Sigmoid colon (tissue), 7 donors: Measurements from ENCODE around the gene BCCIP. TPM values are rescaled to one million over a fixed set of nuclear protein-coding genes. Genes with fewer than 3 reads are reported as not detected.

Source experiments
- DNase-seq: peaks from one replicate; pipeline ENCODE4 v3.0.0-alpha.2; 2019
- H3K27ac ChIP-seq, 4 donors: fragments of 200-600 bp; sonication (generic); one replicate each; pipeline ENCODE4 v1.5.1; 2016 to 2019; ENCODE audit warnings: mild to moderate bottlenecking in 1 of 4
- H3K27me3 ChIP-seq, 3 donors: fragments of 200-600 bp; sonication (generic); one replicate each; pipeline ENCODE4 v1.5.1; 2019; ENCODE audit warnings: mild to moderate bottlenecking in 1 of 3
- H3K36me3 ChIP-seq, 4 donors: fragments of 200-600 bp; sonication (generic); one replicate each; pipeline ENCODE4 v1.5.1; 2016 to 2019
- H3K4me1 ChIP-seq, 4 donors: fragments of 200-600 bp; sonication (generic); one replicate each; pipeline ENCODE4 v1.5.1; 2017 to 2019
- H3K4me3 ChIP-seq, 4 donors: fragments of 200-600 bp; sonication (generic); one replicate each; pipeline ENCODE4 v1.5.1; 2017 to 2019; ENCODE audit warnings: mild to moderate bottlenecking in 2 of 4, moderate library complexity in 1 of 4
- H3K9me3 ChIP-seq, 4 donors: fragments of 200-600 bp in 3 of 4; sonication (generic) in 3 of 4; one replicate each; pipeline versions ENCODE4 v1.5.1 to v1.6.1; 2013 to 2019
- EP300 ChIP-seq, 4 donors: sonication (generic); formaldehyde crosslinking; IDR thresholded peaks; one replicate each; pipeline ENCODE4 v1.6.1; 2017; ENCODE audit warnings: antibody characterized with exemption in 4 of 4
- POLR2A ChIP-seq, 2 donors: fragments of 450-650 bp; IDR thresholded peaks; one replicate each; pipeline ENCODE4 v1.6.1; 2016; ENCODE audit warnings: antibody characterized with exemption in 2 of 2, mild to moderate bottlenecking in 2 of 2, moderate library complexity in 2 of 2
- POLR2AphosphoS5 ChIP-seq, 4 donors: sonication (generic); formaldehyde crosslinking; IDR thresholded peaks; one replicate each; pipeline ENCODE4 v1.6.1; 2017; ENCODE audit warnings: antibody characterized with exemption in 4 of 4
- WGBS, 2 donors: extraction: QIAGEN DNeasy Blood & Tissue Kit; methylation state at CpG; one replicate each; pipeline ENCODE4 v1.1.7; 2013; 5-methylcytosine and 5-hydroxymethylcytosine counted together
- intact Hi-C: fragments of 100-400 bp; cut with DNase I; formaldehyde crosslinking; loops from one replicate; pipeline ENCODE4 v1.15.1; 2023
- polyA plus RNA-seq, 3 donors: library from polyadenylated mRNA; stranded (reverse); fragments of 200-250 nt; gene quantifications; one replicate each; pipeline ENCODE4 v1.2.3, GENCODE V29; 2013
- total RNA-seq, 4 donors: library from RNA; depleted of rRNA; stranded (reverse); fragments of >200 nt; gene quantifications; one replicate each; pipeline ENCODE4 v1.1.0, GENCODE V29; 2016
- TF ChIP-seq, protein P1 (sequence below), 4 experiments: fragments of 450-650 bp in 3 of 4; fragments of 200-600 bp in 1 of 4; IDR thresholded peaks; one replicate each; pipeline ENCODE4 v1.5.1; 2016 to 2019; ENCODE audit warnings: antibody characterized with exemption in 4 of 4, mild to moderate bottlenecking in 3 of 4, moderate library complexity in 2 of 4
- donor health status: healthy with polysubstance abuse.
- donor health status: Bipolar disorder and iron deficiency.
- donor health status: healthy.

BCCIP gene
- total RNA-seq (10 to 100 TPM; 37.7 to 54.9 (median 45.8) TPM), polyA plus RNA-seq (10 to 100 TPM; 46.8 to 61.4 (median 52.7) TPM)

DNA sequence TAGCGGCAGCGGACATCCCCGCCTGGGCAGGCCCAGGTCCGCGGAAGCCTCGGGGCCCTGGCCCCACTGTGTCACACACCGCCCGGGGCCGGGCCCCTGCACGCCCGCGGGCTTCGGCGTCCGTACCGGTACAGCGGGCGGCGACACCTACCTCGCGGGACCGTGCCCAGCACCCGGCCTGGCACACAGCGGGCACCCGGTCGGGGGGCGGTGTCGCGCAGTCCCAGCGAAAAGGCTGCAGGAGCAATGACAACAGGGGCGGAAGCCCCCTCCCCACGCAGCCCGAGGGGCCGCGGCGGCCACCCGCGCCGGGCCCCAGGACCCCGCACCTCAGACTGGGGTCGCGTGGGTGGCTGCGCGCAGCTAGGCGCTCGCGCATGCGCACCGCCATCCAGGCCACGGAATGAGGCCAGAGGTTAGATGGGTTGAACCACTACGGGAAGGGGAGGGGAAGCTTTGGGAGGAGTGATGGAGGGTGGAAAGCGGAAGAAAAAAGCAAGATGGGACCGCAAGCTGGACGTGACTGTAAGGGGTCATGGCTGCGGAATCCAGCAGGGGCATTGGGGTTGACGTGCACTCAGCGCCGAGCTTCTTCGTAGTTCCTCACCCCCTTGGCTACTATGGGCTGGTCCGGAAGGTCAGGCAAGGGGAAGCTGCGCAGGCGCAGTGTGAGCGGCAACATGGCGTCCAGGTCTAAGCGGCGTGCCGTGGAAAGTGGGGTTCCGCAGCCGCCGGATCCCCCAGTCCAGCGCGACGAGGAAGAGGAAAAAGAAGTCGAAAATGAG, at the start of gene BCCIP, which contains the start of gene UROS:
Gene BCCIP (plus strand): TSS at position 669 of the 785 bp plus-strand sequence. CDS start 12 bp downstream, at position 681.
Gene UROS (minus strand): TSS at position 381 of the 785 bp plus-strand sequence. CDS start 6,759 bp downstream, outside the sequence.
- intact Hi-C loops, result loop anchor here (5.0 to 10.0 kb wide), 3 partner anchors 101 to 1018 kb away; partner anchors contain the start of gene ABRAXAS2
- no peaks in the 10 kb centered on the region for H3K9me3 ChIP-seq
- H3K27ac ChIP-seq, result peak within 1 kb of the TSS; percentile 80 to 91 (median 88)
- DNase-seq, result peak; percentile 95
- peaks cover 0 to 20% (median 3%) of the 10 kb centered on the region in 4 donors for H3K36me3 ChIP-seq
- H3K4me3 ChIP-seq, result peak within 1 kb of the TSS; percentile 91 to 97 (median 93)
- TF ChIP-seq, protein P1, sequence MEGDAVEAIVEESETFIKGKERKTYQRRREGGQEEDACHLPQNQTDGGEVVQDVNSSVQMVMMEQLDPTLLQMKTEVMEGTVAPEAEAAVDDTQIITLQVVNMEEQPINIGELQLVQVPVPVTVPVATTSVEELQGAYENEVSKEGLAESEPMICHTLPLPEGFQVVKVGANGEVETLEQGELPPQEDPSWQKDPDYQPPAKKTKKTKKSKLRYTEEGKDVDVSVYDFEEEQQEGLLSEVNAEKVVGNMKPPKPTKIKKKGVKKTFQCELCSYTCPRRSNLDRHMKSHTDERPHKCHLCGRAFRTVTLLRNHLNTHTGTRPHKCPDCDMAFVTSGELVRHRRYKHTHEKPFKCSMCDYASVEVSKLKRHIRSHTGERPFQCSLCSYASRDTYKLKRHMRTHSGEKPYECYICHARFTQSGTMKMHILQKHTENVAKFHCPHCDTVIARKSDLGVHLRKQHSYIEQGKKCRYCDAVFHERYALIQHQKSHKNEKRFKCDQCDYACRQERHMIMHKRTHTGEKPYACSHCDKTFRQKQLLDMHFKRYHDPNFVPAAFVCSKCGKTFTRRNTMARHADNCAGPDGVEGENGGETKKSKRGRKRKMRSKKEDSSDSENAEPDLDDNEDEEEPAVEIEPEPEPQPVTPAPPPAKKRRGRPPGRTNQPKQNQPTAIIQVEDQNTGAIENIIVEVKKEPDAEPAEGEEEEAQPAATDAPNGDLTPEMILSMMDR (IDR thresholded peaks at IDR 0.05), result no peak
- TF ChIP-seq POLR2A (IDR thresholded peaks at IDR 0.05) (peak; percentile 15 to 25), EP300 (IDR thresholded peaks at IDR 0.05) (no peak), POLR2AphosphoS5 (IDR thresholded peaks at IDR 0.05) (peak; percentile 67 to 89 (median 80))
- peaks cover 0 to 37% (median 31%) of the 10 kb centered on the region in 4 donors for H3K4me1 ChIP-seq
- H3K27me3 ChIP-seq, result no peaks in the 10 kb centered on the region
- WGBS, 2 donors, result 0% methylated on average over 74 of the region's 74 CpGs

DNA sequence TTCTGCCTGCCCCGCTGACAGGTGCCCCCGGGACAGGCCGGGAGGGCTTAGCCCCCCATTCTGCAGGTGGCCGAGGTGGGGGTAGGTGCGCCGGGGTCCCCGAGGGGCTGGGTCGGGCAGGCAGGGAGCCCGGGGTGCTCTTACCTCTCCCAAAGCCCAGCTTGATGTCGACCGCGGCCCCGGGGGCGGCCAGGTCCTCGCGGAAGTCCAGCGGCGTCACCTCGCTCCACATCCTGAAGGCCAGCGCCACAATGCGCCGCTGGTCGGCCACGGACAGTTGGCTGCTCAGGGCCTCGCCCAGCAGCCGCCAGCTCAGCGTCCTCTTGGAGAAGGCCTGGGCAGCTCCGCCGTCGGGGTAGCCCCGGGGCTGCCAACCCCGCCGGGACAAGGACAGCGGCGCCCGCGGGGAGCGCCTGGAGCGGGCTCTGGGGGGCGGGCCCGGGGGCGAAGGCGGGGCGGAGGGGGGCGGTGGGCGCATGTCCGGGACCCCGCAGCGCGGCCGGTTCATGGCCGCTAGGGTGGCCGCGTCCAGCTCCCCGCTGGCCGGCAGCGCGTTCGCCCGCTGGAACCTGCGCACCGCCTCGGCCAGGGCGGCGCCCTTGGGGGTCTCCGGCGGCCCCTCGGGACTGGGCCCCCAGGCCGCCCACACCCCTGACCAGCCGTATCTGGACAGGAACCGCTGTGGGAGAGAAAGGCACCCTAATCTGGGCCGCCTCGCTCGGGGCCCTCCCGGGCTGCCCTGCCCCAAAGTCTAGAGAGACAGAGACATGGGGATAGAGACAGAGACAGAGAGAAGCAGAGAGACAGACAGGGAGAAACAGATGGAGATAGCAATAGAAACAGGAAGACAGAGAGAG, 49.4 kb upstream of the BCCIP start:
- no peak for TF ChIP-seq EP300 (IDR thresholded peaks at IDR 0.05)
- TF ChIP-seq, protein P1 (IDR thresholded peaks at IDR 0.05), result no peak
- no peak for TF ChIP-seq POLR2AphosphoS5 (IDR thresholded peaks at IDR 0.05)
- TF ChIP-seq POLR2A (IDR thresholded peaks at IDR 0.05), result no peak
- intact Hi-C loops, result no loop called here
- Histone ChIP-seq H3K36me3 (no peaks in the 10 kb centered on the region), H3K9me3 (no peaks in the 10 kb centered on the region), H3K4me1 (peaks cover 0 to 6% (median 5%) of the 10 kb centered on the region in 4 donors), H3K27me3 (no peaks in the 10 kb centered on the region), H3K4me3 (peak overlapping the region in 2 of 4 donors; percentile 17 to 32), H3K27ac (no peak overlapping the region)
- no peak for DNase-seq
- WGBS, 2 donors, result 79 to 88% methylated on average over 75 of the region's 75 CpGs

DNA sequence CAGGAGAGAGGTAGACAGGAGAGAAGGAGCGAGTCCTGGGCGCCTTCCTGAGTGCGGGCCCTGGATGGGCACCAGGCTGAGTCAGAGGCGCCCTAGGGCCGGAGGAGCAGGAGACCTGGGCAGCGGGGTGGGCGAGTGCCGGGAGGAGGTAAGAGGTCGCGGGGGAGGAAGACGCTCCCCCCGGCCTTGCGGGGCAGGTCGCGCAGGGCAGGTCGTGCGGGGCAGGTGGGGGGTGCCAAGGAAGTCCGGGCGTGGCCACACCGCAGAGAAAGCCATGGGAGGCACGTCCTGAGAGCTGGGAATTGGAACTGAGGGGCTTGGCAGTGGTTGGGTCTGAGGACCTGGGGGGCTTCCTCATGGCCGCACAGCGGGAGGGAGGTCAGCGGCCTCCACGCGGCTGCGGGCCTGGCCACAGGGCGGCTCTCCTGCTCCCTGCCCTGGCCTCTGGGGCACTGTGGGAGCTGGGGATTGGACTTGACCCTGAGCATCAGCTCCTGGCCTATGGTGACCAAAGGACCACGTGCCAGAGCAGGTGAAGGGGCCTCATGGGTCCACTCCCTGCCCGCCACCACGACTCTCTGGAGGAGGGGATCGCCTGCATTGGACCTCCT, 48.7 kb upstream of the BCCIP start:
- intact Hi-C loops, result no loop called here
- Histone ChIP-seq H3K4me3 (no peak overlapping the region), H3K27ac (no peak overlapping the region), H3K27me3 (no peaks in the 10 kb centered on the region), H3K9me3 (no peaks in the 10 kb centered on the region), H3K36me3 (no peaks in the 10 kb centered on the region), H3K4me1 (no peaks in the 10 kb centered on the region)
- no peak for DNase-seq
- no peak for TF ChIP-seq POLR2A (IDR thresholded peaks at IDR 0.05)
- no peak for TF ChIP-seq POLR2AphosphoS5 (IDR thresholded peaks at IDR 0.05)
- 90 to 92% methylated on average over 32 of the region's 32 CpGs for WGBS, 2 donors

DNA sequence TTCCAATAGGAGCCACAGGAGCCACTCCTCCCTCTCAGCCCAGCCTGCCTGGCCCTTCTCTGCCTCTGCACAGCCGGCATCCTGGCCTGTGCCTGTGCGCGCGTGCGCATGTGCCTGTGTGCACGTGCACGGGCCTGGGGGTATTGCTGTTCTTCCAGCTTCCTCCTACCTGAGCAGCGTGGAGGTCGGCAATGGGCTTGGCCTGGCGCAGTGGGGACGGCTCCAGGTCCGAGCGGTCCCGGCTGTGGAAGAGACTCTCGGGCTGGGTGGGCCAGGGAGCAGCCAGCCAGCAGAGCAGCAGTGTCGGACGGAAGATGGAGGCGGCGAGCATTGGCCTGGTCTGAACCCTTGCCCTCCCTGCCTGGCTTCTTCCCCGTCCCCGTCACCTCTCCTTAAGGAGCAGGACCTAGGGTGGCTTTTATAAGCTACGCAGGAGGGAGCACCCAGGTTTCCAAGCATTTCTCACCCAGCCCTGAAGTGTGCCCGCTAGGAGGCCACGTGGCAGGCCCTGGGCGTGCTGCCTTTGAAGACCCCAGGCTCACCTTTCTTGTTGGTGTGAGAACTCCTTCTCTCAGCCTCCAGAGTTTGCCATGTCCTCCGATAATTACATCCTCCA, 47.7 kb upstream of the BCCIP start, which contains the start of gene MMP21:
Gene MMP21 (minus strand): TSS at position 331 of the 616 bp plus-strand sequence. CDS start 0 bp downstream, at position 331.
- Histone ChIP-seq H3K9me3 (no peaks in the 10 kb centered on the region), H3K36me3 (no peaks in the 10 kb centered on the region), H3K27me3 (no peaks in the 10 kb centered on the region), H3K4me1 (no peaks in the 10 kb centered on the region), H3K27ac (no peak within 1 kb of the TSS), H3K4me3 (no peak within 1 kb of the TSS)
- DNase-seq, result no peak
- no peak for TF ChIP-seq EP300 (IDR thresholded peaks at IDR 0.05)
- TF ChIP-seq, protein P1 (IDR thresholded peaks at IDR 0.05), result no peak
- no peak for TF ChIP-seq POLR2AphosphoS5 (IDR thresholded peaks at IDR 0.05)
- TF ChIP-seq POLR2A (IDR thresholded peaks at IDR 0.05), result no peak
- intact Hi-C loops, result no loop called here
- 92 to 94% methylated on average over 26 of the region's 26 CpGs for WGBS, 2 donors
